Brain microvascular endothelial cell (primary cell): ENCODE data around the gene MFAP3L.

Experiments used
- DNase-seq: peaks from one replicate; pipeline ENCODE4 v3.0.0-alpha.2; 2020
- H3K27ac ChIP-seq: fragments of 250-450 bp; sonication (Bioruptor Pico); 2 replicates; pipeline ENCODE4 v1.5.1; 2020; ENCODE audit warnings: mild to moderate bottlenecking, moderate library complexity
- H3K27me3 ChIP-seq: fragments of 250-450 bp; sonication (Bioruptor Pico); replicated peaks from 2 replicates; pipeline ENCODE4 v1.5.1; 2020; ENCODE audit warnings: mild to moderate bottlenecking
- H3K36me3 ChIP-seq: fragments of 250-450 bp; sonication (Bioruptor Pico); replicated peaks from 2 replicates; pipeline ENCODE4 v1.5.1; 2020; ENCODE audit warnings: mild to moderate bottlenecking
- H3K4me3 ChIP-seq: 2 replicates; pipeline ENCODE4 v1.5.1; 2011; ENCODE audit warnings: low read depth, mild to moderate bottlenecking, control low read depth, low read length, moderate library complexity
- in situ Hi-C: cut with HindIII; loops from 2 replicates; pipeline ENCODE4 v1.10.0; 2017; ENCODE audit warnings: low sequenced_read_pairs, low pct_ligation_motif_present
- TF ChIP-seq, protein P1 (sequence below): IDR thresholded peaks from 2 replicates; pipeline ENCODE4 v1.5.1; 2011; ENCODE audit warnings: low read depth, mild to moderate bottlenecking, moderate library complexity, low read length, control low read depth, inconsistent platforms; ENCODE audit errors: missing control alignments

The MFAP3L gene

GRCh38 chr4:170008801-170009200 is 17.4 kb downstream of the MFAP3L start:
- H3K36me3 ChIP-seq = no peaks in the 10 kb centered on the region
- TF ChIP-seq, protein P1, sequence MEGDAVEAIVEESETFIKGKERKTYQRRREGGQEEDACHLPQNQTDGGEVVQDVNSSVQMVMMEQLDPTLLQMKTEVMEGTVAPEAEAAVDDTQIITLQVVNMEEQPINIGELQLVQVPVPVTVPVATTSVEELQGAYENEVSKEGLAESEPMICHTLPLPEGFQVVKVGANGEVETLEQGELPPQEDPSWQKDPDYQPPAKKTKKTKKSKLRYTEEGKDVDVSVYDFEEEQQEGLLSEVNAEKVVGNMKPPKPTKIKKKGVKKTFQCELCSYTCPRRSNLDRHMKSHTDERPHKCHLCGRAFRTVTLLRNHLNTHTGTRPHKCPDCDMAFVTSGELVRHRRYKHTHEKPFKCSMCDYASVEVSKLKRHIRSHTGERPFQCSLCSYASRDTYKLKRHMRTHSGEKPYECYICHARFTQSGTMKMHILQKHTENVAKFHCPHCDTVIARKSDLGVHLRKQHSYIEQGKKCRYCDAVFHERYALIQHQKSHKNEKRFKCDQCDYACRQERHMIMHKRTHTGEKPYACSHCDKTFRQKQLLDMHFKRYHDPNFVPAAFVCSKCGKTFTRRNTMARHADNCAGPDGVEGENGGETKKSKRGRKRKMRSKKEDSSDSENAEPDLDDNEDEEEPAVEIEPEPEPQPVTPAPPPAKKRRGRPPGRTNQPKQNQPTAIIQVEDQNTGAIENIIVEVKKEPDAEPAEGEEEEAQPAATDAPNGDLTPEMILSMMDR = no peak
- no peak overlapping the region for H3K27ac ChIP-seq
- H3K27me3 ChIP-seq = no peaks in the 10 kb centered on the region
- in situ Hi-C loops = no loop called here
- no peak overlapping the region for H3K4me3 ChIP-seq
- DNase-seq = no peak

DNA sequence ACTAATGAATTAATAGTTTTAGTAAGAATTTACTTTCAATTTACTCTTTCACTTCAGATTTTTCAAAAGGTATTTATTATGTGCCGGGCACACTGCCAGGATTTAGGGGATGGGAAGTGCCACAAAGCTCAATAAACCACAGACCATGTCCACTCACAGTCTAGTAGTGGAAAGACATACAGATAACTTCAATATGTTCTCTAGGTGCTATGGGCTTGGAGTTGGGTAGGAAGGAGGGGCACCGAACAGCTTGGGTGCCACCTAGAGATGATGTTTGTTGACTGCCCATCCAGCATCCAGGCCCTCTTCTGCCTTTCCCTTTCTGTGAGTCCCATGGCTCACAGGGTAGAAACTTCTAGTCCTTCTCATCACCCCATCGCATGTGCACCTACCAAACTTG is 17.8 kb downstream of the MFAP3L start:
- no peak for DNase-seq
- H3K27me3 ChIP-seq = no peaks in the 10 kb centered on the region
- no peak overlapping the region for H3K4me3 ChIP-seq
- TF ChIP-seq, protein P1 = peak; percentile 12
- in situ Hi-C loops = no loop called here
- H3K36me3 ChIP-seq = no peaks in the 10 kb centered on the region
- H3K27ac ChIP-seq = no peak overlapping the region

- H3K36me3 ChIP-seq = no peaks in the 10 kb centered on the region
- no peak overlapping the region for H3K4me3 ChIP-seq
- in situ Hi-C loops = no loop called here
- H3K27me3 ChIP-seq = no peaks in the 10 kb centered on the region
- TF ChIP-seq, protein P1 = no peak
- no peak for DNase-seq
- H3K27ac ChIP-seq = no peak overlapping the region
Observed at GRCh38 chr4:170007113-170007512, 19.1 kb downstream of the MFAP3L start.

- Histone ChIP-seq H3K36me3 (no peaks in the 10 kb centered on the region), H3K4me3 (no peak overlapping the region), H3K27ac (no peak overlapping the region), H3K27me3 (no peaks in the 10 kb centered on the region)
- TF ChIP-seq, protein P1 = no peak
- no peak for DNase-seq
- in situ Hi-C loops = no loop called here
Observed at GRCh38 chr4:170005472-170005871, 20.7 kb downstream of the MFAP3L start.

DNA sequence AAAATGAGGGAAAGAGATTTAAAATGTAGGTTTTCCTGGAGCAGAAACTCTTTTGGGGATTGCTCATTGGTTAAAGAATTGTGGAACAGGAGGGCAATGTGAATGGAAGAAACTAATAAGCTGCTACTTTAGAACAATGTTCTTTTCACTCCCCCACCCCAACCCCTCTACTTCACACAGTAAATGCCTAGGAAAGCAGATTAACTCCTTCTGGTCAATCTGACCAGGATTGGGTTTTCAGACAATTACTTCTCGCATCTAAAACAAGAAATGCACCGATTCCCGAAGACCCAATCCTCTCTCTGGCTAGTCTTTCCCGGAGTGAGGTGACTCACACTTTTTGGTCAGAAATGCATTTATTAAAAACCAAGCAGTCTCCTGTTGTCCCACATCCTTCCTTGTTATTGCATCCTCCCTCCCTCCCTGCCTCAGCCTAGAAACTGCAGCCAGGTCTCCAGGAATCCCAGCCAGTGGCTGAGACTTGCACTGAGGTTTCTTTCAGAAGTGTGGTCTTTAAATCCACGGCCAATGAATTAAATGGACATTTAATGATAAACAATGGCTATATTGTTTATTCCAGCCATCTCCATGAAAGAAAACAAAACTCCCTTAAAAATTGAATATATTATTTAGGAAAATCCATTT is 21.4 kb downstream of the MFAP3L start:
- no peak overlapping the region for H3K4me3 ChIP-seq
- in situ Hi-C loops = no loop called here
- no peaks in the 10 kb centered on the region for H3K36me3 ChIP-seq
- DNase-seq = no peak
- H3K27ac ChIP-seq = no peak overlapping the region
- TF ChIP-seq, protein P1 = no peak
- H3K27me3 ChIP-seq = no peaks in the 10 kb centered on the region
